Measurements from ENCODE around the gene STX17.
"Not testable (repeated sequence)": the region's sequence is repeated elsewhere in the genome, so short reads cannot be mapped to it uniquely, and the experiment has no call there.

STX17 gene

GRCh38 chr9:99971410-99971809, 65.0 kb downstream of the STX17 start:
- H3K36me3 Mint-ChIP-seq (ENCODE audit: low read depth), result peaks cover 38% of the 10 kb centered on the region
- no peak overlapping the region for H3K27ac Mint-ChIP-seq
- no peaks in the 10 kb centered on the region for H3K9me3 Mint-ChIP-seq
- no peak overlapping the region for H3K4me3 Mint-ChIP-seq
- H3K4me1 Mint-ChIP-seq (ENCODE audit: low read depth), result no peaks in the 10 kb centered on the region
- no peaks in the 10 kb centered on the region for H3K27me3 Mint-ChIP-seq

GRCh38 chr9:99973455-99973854, 67.0 kb downstream of the STX17 start:
- H3K27me3 Mint-ChIP-seq, result no peaks in the 10 kb centered on the region
- no peak overlapping the region for H3K27ac Mint-ChIP-seq
- no peaks in the 10 kb centered on the region for H3K4me1 Mint-ChIP-seq (ENCODE audit: low read depth)
- H3K36me3 Mint-ChIP-seq (ENCODE audit: low read depth), result peaks cover 24% of the 10 kb centered on the region
- no peaks in the 10 kb centered on the region for H3K9me3 Mint-ChIP-seq
- no peak overlapping the region for H3K4me3 Mint-ChIP-seq

GRCh38 chr9:99977033-99977792, 70.8 kb downstream of the STX17 start:
- peaks cover 8% of the 10 kb centered on the region for H3K36me3 Mint-ChIP-seq (ENCODE audit: low read depth)
- H3K4me1 Mint-ChIP-seq (ENCODE audit: low read depth), result no peaks in the 10 kb centered on the region
- no peak overlapping the region for H3K4me3 Mint-ChIP-seq
- no peaks in the 10 kb centered on the region for H3K27me3 Mint-ChIP-seq
- H3K9me3 Mint-ChIP-seq, result no peaks in the 10 kb centered on the region
- H3K27ac Mint-ChIP-seq, result no peak overlapping the region

GRCh38 chr9:99978221-99978620, 71.8 kb downstream of the STX17 start:
- Mint-ChIP-seq H3K4me3 (no peak overlapping the region), H3K9me3 (no peaks in the 10 kb centered on the region), H3K4me1 (ENCODE audit: low read depth) (no peaks in the 10 kb centered on the region), H3K27ac (peak overlapping the region; percentile 53), H3K36me3 (ENCODE audit: low read depth) (peaks cover 8% of the 10 kb centered on the region), H3K27me3 (no peaks in the 10 kb centered on the region)

GRCh38 chr9:99980598-99980997, 74.1 kb downstream of the STX17 start:
- no peak overlapping the region for H3K4me3 Mint-ChIP-seq
- H3K36me3 Mint-ChIP-seq (ENCODE audit: low read depth), result peaks cover 12% of the 10 kb centered on the region
- no peaks in the 10 kb centered on the region for H3K27me3 Mint-ChIP-seq
- no peaks in the 10 kb centered on the region for H3K9me3 Mint-ChIP-seq
- H3K27ac Mint-ChIP-seq, result no peak overlapping the region
- no peaks in the 10 kb centered on the region for H3K4me1 Mint-ChIP-seq (ENCODE audit: low read depth)

GRCh38 chr9:99986642-99987041, 80.2 kb downstream of the STX17 start:
- no peaks in the 10 kb centered on the region for H3K27me3 Mint-ChIP-seq
- H3K4me1 Mint-ChIP-seq (ENCODE audit: low read depth), result no peaks in the 10 kb centered on the region
- H3K27ac Mint-ChIP-seq, result no peak overlapping the region
- H3K4me3 Mint-ChIP-seq, result no peak overlapping the region
- peaks cover 22% of the 10 kb centered on the region for H3K9me3 Mint-ChIP-seq
- H3K36me3 Mint-ChIP-seq (ENCODE audit: low read depth), result peaks cover 38% of the 10 kb centered on the region

- peaks cover 60% of the 10 kb centered on the region for H3K36me3 Mint-ChIP-seq (ENCODE audit: low read depth)
- not testable (repeated sequence) for H3K4me1 Mint-ChIP-seq (ENCODE audit: low read depth); H3K27me3 Mint-ChIP-seq; H3K4me3 Mint-ChIP-seq; H3K27ac Mint-ChIP-seq
- peaks cover 27% of the 10 kb centered on the region for H3K9me3 Mint-ChIP-seq
Measured at GRCh38 chr9:99990508-99990907, 84.1 kb downstream of the STX17 start.

- no peaks in the 10 kb centered on the region for H3K4me1 Mint-ChIP-seq (ENCODE audit: low read depth)
- H3K27me3 Mint-ChIP-seq, result no peaks in the 10 kb centered on the region
- no peak overlapping the region for H3K27ac Mint-ChIP-seq
- H3K36me3 Mint-ChIP-seq (ENCODE audit: low read depth), result peaks cover 72% of the 10 kb centered on the region
- peaks cover 7% of the 10 kb centered on the region for H3K9me3 Mint-ChIP-seq
- no peak overlapping the region for H3K4me3 Mint-ChIP-seq
Measured at GRCh38 chr9:99998266-99998665, 91.8 kb downstream of the STX17 start.

- Mint-ChIP-seq H3K4me1 (ENCODE audit: low read depth) (no peaks in the 10 kb centered on the region), H3K27me3 (no peaks in the 10 kb centered on the region), H3K27ac (no peak overlapping the region), H3K36me3 (ENCODE audit: low read depth) (peaks cover 69% of the 10 kb centered on the region), H3K9me3 (peaks cover 7% of the 10 kb centered on the region), H3K4me3 (no peak overlapping the region)
Measured at GRCh38 chr9:99998866-99999265, 92.4 kb downstream of the STX17 start.

- Mint-ChIP-seq H3K36me3 (ENCODE audit: low read depth) (peaks cover 64% of the 10 kb centered on the region), H3K27ac (no peak overlapping the region), H3K4me1 (ENCODE audit: low read depth) (no peaks in the 10 kb centered on the region), H3K4me3 (no peak overlapping the region), H3K27me3 (no peaks in the 10 kb centered on the region), H3K9me3 (peaks cover 7% of the 10 kb centered on the region)
Measured at GRCh38 chr9:99999797-100000196, 93.3 kb downstream of the STX17 start.

GRCh38 chr9:100011062-100011681, 104.7 kb downstream of the STX17 start:
- Mint-ChIP-seq H3K27me3 (no peaks in the 10 kb centered on the region), H3K4me1 (ENCODE audit: low read depth) (no peaks in the 10 kb centered on the region), H3K27ac (no peak overlapping the region), H3K9me3 (peaks cover 6% of the 10 kb centered on the region), H3K4me3 (no peak overlapping the region), H3K36me3 (ENCODE audit: low read depth) (peaks cover 55% of the 10 kb centered on the region)

GRCh38 chr9:100012279-100012678, 105.8 kb downstream of the STX17 start:
- no peak overlapping the region for H3K4me3 Mint-ChIP-seq
- H3K9me3 Mint-ChIP-seq, result peaks cover 6% of the 10 kb centered on the region
- no peaks in the 10 kb centered on the region for H3K27me3 Mint-ChIP-seq
- no peak overlapping the region for H3K27ac Mint-ChIP-seq
- peaks cover 48% of the 10 kb centered on the region for H3K36me3 Mint-ChIP-seq (ENCODE audit: low read depth)
- H3K4me1 Mint-ChIP-seq (ENCODE audit: low read depth), result no peaks in the 10 kb centered on the region

- no peak overlapping the region for H3K4me3 Mint-ChIP-seq
- peaks cover 6% of the 10 kb centered on the region for H3K9me3 Mint-ChIP-seq
- H3K27ac Mint-ChIP-seq, result no peak overlapping the region
- H3K36me3 Mint-ChIP-seq (ENCODE audit: low read depth), result peaks cover 49% of the 10 kb centered on the region
- H3K27me3 Mint-ChIP-seq, result no peaks in the 10 kb centered on the region
- H3K4me1 Mint-ChIP-seq (ENCODE audit: low read depth), result no peaks in the 10 kb centered on the region
Measured at GRCh38 chr9:100013573-100013972, 107.1 kb downstream of the STX17 start.

- Mint-ChIP-seq H3K4me1 (ENCODE audit: low read depth) (no peaks in the 10 kb centered on the region), H3K9me3 (peaks cover 6% of the 10 kb centered on the region), H3K36me3 (ENCODE audit: low read depth) (peaks cover 54% of the 10 kb centered on the region), H3K27me3 (no peaks in the 10 kb centered on the region), H3K4me3 (no peak overlapping the region), H3K27ac (no peak overlapping the region)
Measured at GRCh38 chr9:100014846-100015245, 108.4 kb downstream of the STX17 start.

GRCh38 chr9:100019541-100019940, 113.1 kb downstream of the STX17 start:
- Mint-ChIP-seq H3K4me1 (ENCODE audit: low read depth) (no peaks in the 10 kb centered on the region), H3K27ac (no peak overlapping the region)

More at GRCh38 chr9:100019541-100019940, 113.1 kb downstream of the STX17 start:
- Mint-ChIP-seq H3K36me3 (ENCODE audit: low read depth) (peaks cover 31% of the 10 kb centered on the region), H3K9me3 (no peaks in the 10 kb centered on the region), H3K4me3 (no peak overlapping the region), H3K27me3 (no peaks in the 10 kb centered on the region)

Measured in stimulated activated naive CD8-positive, alpha-beta T cell treated with anti-CD3 and anti-CD28 coated beads, Interleukin-15, Interleukin-2, amounts not matched to agents 100 ng/mL and 50 ng/mL, for 24 hours (primary cell).